A673 (cell line): ENCODE data around the gene ME1.

Experiments used
- CTCF ChIP-seq: fragments of 300-800, 200-600 bp; sonication (generic); conservative IDR thresholded peaks from 2 replicates; pipeline ENCODE4 v1.5.1; 2017; ENCODE audit warnings: low read depth, mild to moderate bottlenecking, antibody characterized with exemption, low read length, moderate library complexity, mixed read lengths
- EZH2 ChIP-seq: fragments of 200-600 bp; sonication (generic); IDR thresholded peaks from 2 replicates; pipeline ENCODE4 v1.6.1; 2017; ENCODE audit warnings: borderline replicate concordance, low read depth, mild to moderate bottlenecking, mixed read lengths, antibody characterized with exemption, low read length; ENCODE audit not compliant: poor library complexity, severe bottlenecking

GRCh38 chr6:83192456-83192855 is 238.4 kb downstream of the ME1 start:
- TF ChIP-seq CTCF (no peak), EZH2 (no peak)
